Neural crest cell (in vitro differentiated cells): ENCODE measurements around the gene PPP2R2D. TPM values are rescaled to one million over a fixed set of nuclear protein-coding genes. Genes with fewer than 3 reads are reported as not detected.

Experiments used
- DNase-seq: peaks from one replicate; pipeline ENCODE4 v3.0.0; 2021; ENCODE audit warnings: low read depth, mixed read lengths, low spot score
- H3K27ac Mint-ChIP-seq: one replicate; pipeline ENCODE4 v1.8.0; 2021; ENCODE audit warnings: mild to moderate bottlenecking, mixed read lengths; ENCODE audit not compliant: unreplicated experiment
- H3K27me3 Mint-ChIP-seq: 2 replicates; pipeline ENCODE4 v1.8.0; 2021; ENCODE audit warnings: low read depth, mild to moderate bottlenecking, mixed read lengths
- H3K36me3 Mint-ChIP-seq: 2 replicates; pipeline ENCODE4 v1.8.0; 2021; ENCODE audit warnings: low read depth, mild to moderate bottlenecking, mixed read lengths
- H3K4me1 Mint-ChIP-seq: 2 replicates; pipeline ENCODE4 v1.8.0; 2021; ENCODE audit warnings: mixed read lengths
- H3K4me3 Mint-ChIP-seq: one replicate; pipeline ENCODE4 v1.8.0; 2021; ENCODE audit warnings: mild to moderate bottlenecking, mixed read lengths
- H3K9me3 Mint-ChIP-seq: 2 replicates; pipeline ENCODE4 v1.8.0; 2021; ENCODE audit warnings: mixed read lengths
- total RNA-seq: library from RNA; stranded (reverse); gene quantifications from 2 replicates; pipeline ENCODE4 v1.2.1, GENCODE V29; 2021
- TF ChIP-seq, protein P1 (sequence below): fragments of 200-600 bp; sonication (generic); conservative IDR thresholded peaks from 2 replicates; pipeline ENCODE4 v1.5.0; 2021; ENCODE audit warnings: antibody characterized with exemption, mild to moderate bottlenecking

PPP2R2D gene
- total RNA-seq, 1 donor from 2014 or later = 39.3 TPM

DNA sequence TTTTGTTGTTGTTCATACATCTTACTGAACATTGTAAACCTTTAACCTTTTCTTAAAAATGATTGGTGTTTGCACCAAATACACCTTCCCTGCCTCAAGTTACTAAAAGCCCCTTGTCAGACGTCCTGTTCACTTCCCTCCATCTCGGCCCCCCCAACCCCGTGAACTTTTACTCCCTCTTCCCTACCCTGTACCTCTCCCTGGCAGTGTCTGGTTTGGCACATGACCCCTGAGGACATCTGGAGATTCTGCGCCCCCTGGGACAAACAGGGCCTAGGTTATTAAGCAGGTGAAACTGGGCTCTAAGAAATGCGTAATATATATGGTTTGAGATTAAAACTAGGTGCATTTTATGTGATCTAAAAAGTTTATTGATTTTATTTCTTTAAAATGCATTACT lies 1.4 kb downstream of the PPP2R2D start:
- Mint-ChIP-seq H3K9me3 (no peaks in the 10 kb centered on the region), H3K36me3 (no peaks in the 10 kb centered on the region), H3K4me1 (peaks cover 24% of the 10 kb centered on the region), H3K4me3 (peak overlapping the region; percentile 94), H3K27me3 (peaks cover 27% of the 10 kb centered on the region), H3K27ac (peak overlapping the region; percentile 89)
- TF ChIP-seq, protein P1, sequence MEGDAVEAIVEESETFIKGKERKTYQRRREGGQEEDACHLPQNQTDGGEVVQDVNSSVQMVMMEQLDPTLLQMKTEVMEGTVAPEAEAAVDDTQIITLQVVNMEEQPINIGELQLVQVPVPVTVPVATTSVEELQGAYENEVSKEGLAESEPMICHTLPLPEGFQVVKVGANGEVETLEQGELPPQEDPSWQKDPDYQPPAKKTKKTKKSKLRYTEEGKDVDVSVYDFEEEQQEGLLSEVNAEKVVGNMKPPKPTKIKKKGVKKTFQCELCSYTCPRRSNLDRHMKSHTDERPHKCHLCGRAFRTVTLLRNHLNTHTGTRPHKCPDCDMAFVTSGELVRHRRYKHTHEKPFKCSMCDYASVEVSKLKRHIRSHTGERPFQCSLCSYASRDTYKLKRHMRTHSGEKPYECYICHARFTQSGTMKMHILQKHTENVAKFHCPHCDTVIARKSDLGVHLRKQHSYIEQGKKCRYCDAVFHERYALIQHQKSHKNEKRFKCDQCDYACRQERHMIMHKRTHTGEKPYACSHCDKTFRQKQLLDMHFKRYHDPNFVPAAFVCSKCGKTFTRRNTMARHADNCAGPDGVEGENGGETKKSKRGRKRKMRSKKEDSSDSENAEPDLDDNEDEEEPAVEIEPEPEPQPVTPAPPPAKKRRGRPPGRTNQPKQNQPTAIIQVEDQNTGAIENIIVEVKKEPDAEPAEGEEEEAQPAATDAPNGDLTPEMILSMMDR = no peak
- no peak for DNase-seq

DNA sequence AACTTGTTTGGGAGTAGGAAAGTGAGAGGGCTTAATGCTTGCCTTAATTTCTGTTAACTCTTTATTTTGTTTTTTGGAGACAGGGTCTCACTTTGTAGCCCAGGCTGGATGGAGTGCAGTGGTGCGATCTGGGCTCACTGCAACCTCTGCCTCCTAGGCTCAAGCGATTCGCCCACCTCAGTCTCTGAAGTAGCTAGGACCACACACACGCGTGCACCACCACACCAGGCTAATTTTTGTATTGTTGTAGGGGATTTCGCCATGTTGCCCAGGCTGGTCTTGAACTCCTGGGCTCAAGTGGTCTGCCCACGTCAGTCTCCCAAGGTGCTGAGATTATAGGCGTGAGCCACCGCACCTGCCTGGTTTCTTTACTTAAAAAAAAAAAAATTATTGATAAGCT lies 1.9 kb downstream of the PPP2R2D start:
- Mint-ChIP-seq H3K4me3 (peak overlapping the region; percentile 94), H3K4me1 (peaks cover 24% of the 10 kb centered on the region), H3K27me3 (peaks cover 25% of the 10 kb centered on the region), H3K36me3 (no peaks in the 10 kb centered on the region), H3K27ac (peak overlapping the region; percentile 35), H3K9me3 (no peaks in the 10 kb centered on the region)
- TF ChIP-seq, protein P1 = no peak
- no peak for DNase-seq

DNA sequence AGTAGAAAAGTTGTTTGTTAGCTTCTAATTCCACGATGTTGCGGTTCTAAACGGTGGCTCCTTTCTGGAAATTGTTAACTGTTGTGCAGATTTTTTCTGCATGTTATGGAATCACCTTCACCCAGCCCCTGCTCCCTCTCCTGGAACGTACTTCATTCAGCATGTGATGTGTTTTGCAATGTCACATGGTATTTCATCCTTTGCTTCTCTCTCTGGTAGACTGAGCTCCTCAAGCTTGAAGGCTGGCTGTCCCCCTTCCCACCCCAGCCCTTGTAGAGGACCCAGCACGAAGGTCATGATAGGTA lies 4.4 kb downstream of the PPP2R2D start:
- Mint-ChIP-seq H3K9me3 (no peaks in the 10 kb centered on the region), H3K27me3 (peaks cover under 1% of the 10 kb centered on the region), H3K4me1 (peaks cover 30% of the 10 kb centered on the region), H3K4me3 (no peak overlapping the region), H3K27ac (no peak overlapping the region), H3K36me3 (no peaks in the 10 kb centered on the region)
- no peak for DNase-seq
- TF ChIP-seq, protein P1 = no peak

DNA sequence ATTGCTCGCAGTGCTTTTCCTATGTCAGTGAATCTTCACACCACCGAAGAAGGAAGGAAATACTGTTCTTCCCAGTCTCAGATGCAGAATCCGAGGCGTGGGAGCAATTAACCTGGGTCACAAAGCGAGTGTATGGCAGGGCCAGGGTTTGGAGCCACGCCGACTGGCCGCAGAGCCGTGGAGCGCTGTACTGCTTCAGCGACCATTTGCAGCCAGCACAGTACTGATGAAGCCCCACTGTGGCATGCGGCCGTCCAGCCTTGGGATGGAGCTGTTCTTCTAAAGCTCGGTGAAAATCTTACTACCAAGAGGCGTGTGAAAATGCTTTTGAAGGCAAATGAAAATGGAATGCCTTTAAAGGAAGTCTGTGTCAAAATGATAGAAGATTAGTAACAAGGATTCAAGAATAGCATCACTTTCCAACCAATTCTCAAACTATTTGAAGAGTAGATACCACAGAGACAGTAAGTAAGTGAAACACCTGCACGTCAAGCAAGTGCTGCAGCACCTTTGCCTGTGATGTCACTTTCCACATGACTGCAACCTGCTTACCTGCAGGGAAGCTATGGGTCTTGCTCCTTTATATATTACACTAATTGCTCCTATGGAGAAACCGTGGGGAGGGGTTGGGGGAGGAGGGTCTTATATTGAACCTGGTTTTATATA lies 4.9 kb downstream of the PPP2R2D start:
- no peaks in the 10 kb centered on the region for H3K9me3 Mint-ChIP-seq
- H3K36me3 Mint-ChIP-seq = no peaks in the 10 kb centered on the region
- H3K4me3 Mint-ChIP-seq = peak overlapping the region; percentile 2
- TF ChIP-seq, protein P1 = no peak
- no peak overlapping the region for H3K27ac Mint-ChIP-seq
- no peak for DNase-seq
- peaks cover 30% of the 10 kb centered on the region for H3K4me1 Mint-ChIP-seq
- H3K27me3 Mint-ChIP-seq = no peaks in the 10 kb centered on the region

DNA sequence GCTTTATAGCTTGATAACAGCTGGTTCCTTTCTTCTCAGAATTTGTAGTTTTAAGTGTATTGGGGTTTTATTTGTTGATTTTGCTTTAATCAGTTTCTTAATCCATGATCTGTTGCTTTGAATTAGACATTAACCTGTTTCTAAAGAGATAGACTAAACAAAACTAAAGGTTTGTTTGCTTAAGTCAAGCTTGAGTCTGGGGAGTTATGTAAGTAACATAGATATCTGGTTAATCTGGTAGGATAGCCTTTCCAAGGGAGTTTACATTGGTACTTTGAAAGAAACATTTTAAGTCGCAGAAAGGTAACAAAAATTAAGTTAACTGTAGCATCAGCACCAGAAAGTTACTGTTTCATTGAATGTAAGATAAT lies 5.4 kb downstream of the PPP2R2D start:
- Mint-ChIP-seq H3K27ac (no peak overlapping the region), H3K27me3 (no peaks in the 10 kb centered on the region), H3K4me1 (peaks cover 30% of the 10 kb centered on the region), H3K4me3 (peak overlapping the region; percentile 2), H3K36me3 (no peaks in the 10 kb centered on the region), H3K9me3 (no peaks in the 10 kb centered on the region)
- DNase-seq = no peak
- TF ChIP-seq, protein P1 = no peak
